ENCODE data around the gene NPR3. TPM values are rescaled to one million over a fixed set of nuclear protein-coding genes. Genes with fewer than 3 reads are reported as not detected.

NPR3 gene, protein sequence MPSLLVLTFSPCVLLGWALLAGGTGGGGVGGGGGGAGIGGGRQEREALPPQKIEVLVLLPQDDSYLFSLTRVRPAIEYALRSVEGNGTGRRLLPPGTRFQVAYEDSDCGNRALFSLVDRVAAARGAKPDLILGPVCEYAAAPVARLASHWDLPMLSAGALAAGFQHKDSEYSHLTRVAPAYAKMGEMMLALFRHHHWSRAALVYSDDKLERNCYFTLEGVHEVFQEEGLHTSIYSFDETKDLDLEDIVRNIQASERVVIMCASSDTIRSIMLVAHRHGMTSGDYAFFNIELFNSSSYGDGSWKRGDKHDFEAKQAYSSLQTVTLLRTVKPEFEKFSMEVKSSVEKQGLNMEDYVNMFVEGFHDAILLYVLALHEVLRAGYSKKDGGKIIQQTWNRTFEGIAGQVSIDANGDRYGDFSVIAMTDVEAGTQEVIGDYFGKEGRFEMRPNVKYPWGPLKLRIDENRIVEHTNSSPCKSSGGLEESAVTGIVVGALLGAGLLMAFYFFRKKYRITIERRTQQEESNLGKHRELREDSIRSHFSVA
- total RNA-seq, result not detected

DNA sequence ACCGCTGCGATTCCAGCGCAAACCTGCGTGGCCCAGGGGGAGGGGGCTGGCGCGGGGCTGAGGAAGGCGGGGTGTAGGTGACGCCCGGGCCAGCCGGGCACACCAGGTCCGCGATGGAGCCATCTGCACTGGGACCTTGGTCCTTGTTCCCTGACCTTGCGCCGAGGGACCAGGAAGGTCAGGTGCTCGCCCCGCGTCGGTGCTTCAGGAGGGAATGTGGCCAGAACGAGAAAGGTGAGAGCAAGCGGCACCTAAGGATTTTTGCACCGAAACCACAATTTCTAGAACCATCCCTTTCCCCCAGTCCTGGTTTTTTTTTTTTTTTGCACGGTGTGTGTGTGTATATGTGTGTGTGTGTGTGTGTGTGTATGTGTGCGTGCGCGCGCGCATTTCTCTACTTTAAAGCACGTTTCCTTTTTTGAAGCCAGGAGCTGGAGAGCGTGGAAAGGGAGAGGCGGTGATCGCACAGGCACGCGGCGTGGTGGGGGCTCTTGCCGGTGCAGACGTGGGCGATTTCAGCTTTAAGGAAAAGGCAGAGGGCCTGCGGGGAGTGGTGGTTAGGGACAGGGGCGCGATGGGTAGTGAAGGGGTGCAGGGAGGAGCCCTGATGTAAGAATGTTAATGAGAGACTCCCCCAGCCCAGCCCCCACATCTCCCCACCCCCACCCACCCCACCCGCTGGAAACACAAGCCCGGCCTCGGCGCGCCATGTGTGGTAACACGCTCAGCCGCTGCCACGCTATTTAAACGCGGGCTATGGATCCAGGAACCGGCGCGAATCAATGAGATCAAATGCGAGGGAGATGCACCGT, at the start of gene NPR3:
Gene NPR3, plus strand, starts transcription at position 772 of the 812 bp plus-strand sequence. CDS start 456 bp downstream, outside the sequence.
- no peak for DNase-seq

DNA sequence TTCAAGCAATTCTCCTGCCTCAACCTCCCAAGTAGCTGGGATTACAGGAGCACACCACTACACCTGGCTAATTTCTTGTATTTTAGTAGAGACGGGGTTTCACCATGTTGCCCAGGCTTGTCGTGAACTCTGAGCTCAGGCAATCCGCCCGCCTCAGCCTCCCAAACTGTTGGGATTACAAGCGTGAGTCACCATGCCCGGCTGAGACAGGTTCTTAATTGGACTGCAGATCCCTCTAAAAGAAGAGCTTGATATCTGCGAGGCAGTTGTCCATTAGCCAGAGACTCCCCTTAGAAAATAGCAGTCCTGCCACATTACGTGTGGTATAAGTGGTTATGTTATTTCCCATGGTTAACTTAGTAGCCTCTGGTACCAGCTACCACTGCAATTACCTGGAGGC, 46.6 kb upstream of the NPR3 start:
- DNase-seq, result no peak

DNA sequence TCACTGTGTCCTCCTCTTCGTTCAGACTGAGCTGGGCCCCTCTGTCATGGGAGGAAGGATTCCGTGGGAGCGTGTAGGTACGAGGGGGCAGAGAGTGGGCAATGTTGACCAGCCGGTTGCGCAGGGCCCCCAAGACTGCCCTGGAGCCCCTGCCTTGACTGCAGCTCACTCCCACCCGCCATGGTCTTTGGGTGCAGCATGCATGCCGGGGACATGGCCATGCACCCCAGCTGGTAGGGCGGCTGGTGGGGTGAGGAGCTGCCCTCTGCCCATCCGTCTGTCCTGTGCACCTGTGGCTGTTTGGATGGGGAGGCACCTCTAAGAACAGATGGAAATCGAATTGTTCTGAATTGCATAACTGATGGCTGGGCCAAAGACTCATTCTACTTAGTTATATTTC, 42.6 kb upstream of the NPR3 start:
- DNase-seq, result no peak

- DNase-seq, result no peak
Observed at GRCh38 chr5:32673272-32673671, 37.8 kb upstream of the NPR3 start.

DNA sequence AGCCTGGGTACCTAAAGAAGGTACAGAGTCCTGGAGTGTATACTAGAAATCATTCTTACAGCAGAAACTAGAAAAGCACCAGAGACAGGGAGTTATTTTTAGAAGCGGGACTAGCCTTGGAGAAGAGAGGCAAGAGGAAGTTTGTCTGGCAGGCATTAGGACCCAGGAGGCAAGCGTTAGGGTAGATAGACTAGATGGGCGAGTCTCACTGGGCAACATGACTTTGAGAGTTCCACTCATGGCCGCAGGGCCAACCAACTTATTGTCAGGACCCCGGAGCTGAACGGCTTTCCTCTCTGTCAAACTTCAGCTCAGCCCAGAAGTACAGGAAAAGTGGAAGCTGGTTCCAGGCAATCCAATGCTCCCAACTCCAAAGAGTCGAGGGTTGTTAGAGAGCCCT, 34.1 kb upstream of the NPR3 start:
- no peak for DNase-seq

- no peak for DNase-seq
Observed at GRCh38 chr5:32678472-32678871, 32.6 kb upstream of the NPR3 start.

- no peak for DNase-seq
Observed at GRCh38 chr5:32679218-32679617, 31.9 kb upstream of the NPR3 start.

GRCh38 chr5:32680183-32680582, 30.9 kb upstream of the NPR3 start:
- no peak for DNase-seq

DNA sequence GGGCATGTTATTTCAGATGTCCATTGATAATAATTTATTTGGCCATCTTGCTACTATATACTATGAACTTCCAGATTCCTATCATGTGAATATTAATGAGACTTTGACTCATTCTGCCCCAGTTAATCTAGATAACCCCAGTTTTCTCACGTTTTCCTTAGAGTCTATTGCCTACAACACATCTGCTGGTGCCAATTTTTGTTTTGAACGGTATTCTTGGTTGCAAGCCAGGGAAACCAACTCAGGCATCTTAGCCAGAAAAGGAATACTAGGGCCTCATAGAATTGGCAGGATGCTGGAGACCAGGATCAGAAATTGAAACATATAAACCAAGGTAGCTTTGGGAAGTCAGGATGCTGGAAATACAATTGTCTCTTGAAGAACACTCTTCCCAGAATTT, 28.0 kb upstream of the NPR3 start:
- DNase-seq, result no peak

DNA sequence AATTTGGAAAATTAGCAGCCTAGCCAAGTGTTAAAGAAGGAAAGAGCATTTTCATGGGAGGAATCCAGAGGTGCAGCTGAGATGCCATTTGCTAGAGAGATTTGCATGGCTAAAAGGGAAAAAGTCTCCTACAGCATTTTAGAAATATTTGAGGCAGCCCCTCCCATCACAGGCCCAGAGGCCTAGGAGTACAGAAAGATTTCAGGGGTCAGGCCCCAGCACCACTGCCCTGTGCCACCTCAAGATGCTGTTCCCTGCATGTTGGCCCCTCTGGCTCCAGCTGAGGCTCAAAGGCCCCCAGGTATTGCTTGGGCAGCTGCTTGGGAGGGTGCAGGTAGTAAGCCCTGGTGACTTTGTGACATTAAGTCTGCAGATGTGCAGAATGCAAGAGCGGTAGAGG, 26.9 kb upstream of the NPR3 start:
- DNase-seq, result no peak

DNA sequence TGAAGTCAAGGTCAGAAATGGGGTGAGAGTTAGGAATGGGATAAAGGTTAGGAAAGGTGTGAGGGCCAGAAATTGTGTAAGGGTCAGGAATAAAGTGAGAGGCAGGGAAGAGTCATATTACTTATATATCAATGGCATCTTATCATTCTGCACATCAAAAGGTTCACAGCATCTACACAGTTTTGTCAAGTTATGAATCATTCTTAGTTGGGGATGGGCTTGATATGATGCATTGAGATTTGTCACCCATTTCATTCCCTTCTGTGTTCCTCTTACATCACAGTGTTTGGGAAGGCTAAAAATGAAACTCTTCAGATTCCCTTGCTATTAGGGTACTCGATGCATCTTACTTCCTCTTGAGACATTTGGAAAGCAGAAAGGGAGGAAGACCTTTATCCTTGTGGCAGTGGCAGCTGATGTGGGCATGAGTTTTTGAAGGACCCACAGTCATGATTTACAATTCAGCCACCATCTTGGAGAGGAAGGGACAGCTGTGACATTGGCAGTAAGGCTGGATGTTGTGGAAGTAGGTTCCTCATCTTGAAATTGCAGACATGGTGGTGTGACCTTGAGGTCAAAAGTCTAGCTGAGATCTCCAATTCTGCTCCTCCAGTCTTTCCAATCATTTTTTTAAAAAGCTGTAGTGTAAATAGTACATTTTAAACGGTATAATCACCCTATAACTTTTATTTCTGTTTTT, 24.2 kb upstream of the NPR3 start:
- DNase-seq, result no peak

DNA sequence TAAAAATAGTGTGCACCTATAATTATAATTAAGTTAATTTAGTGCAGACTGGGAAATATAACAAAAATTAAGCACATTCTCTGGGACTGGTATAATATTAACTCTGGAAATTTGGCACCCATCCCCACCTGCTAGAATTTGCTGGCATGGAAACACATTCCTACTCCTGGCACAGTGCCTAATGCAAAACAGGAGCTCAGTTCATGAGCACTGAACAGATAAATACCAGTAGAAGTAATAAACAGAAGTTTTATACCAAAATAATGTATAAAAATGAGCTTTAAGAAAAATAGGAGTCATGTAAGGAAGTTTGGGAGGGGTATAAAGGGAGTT, 23.7 kb upstream of the NPR3 start:
- no peak for DNase-seq

GRCh38 chr5:32690153-32690552, 21.0 kb upstream of the NPR3 start:
- DNase-seq, result no peak

GRCh38 chr5:32690666-32691065, 20.5 kb upstream of the NPR3 start:
- DNase-seq, result no peak

DNA sequence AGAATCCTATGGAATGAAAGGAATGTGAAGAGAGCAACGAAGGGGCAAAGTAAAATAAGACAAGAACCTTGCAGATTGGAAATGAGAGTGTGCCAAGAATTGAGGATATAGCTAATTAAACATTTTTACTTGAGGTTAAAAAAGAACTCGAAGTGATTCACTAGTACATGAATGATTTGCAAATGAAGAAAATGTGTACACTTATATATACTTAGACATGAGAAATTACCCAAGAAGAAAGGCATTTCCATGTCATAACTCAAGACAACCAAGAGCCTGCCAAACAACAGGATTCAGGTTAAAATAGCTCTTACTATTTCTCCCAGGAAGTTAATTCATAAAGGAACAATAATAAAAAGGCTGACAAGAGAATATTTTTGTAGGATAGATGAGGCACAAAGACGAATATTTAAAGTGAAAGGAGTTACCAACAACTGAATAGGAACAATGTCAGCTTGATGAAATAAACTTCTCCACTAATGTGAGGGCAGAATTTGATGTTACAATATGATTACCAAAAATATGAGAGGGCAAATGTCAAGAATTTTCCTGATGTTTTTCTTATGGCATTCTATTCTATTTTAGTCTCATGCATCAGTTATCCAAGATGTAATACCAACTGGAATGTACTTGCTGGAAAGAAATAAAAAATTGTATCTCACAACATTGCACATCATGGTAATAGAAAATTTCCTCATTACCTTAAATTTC, 18.9 kb upstream of the NPR3 start:
- DNase-seq, result no peak

DNA sequence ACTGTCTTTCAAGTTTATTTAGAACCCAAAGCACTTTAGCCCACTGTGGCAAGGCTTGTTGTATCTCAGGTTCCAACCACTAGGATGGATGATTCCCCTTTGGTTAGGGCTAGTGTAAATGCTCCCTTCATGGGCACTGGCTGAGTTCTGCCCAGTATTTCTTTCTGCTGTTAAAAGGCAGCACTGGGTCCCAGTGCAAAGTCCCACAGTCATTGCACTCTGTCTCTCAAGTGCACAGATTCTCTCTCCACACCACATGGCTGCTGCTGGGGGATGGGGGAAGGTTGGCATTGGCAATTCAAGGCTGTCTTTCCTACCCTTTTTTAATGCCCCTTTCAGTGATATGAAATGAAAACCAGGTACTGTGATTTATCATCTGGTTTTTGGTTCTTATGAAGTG, 7.2 kb upstream of the NPR3 start:
- DNase-seq, result no peak

- DNase-seq, result no peak
Observed at GRCh38 chr5:32707418-32707997, 3.6 kb upstream of the NPR3 start.

GRCh38 chr5:32708949-32709348, 2.2 kb upstream of the NPR3 start:
- DNase-seq, result no peak

- no peak for DNase-seq
Observed at GRCh38 chr5:32709750-32710549, 1.2 kb upstream of the NPR3 start.

- DNase-seq, result no peak
Observed at GRCh38 chr5:32711362-32711680, 200 bp downstream of the NPR3 start.

DNA sequence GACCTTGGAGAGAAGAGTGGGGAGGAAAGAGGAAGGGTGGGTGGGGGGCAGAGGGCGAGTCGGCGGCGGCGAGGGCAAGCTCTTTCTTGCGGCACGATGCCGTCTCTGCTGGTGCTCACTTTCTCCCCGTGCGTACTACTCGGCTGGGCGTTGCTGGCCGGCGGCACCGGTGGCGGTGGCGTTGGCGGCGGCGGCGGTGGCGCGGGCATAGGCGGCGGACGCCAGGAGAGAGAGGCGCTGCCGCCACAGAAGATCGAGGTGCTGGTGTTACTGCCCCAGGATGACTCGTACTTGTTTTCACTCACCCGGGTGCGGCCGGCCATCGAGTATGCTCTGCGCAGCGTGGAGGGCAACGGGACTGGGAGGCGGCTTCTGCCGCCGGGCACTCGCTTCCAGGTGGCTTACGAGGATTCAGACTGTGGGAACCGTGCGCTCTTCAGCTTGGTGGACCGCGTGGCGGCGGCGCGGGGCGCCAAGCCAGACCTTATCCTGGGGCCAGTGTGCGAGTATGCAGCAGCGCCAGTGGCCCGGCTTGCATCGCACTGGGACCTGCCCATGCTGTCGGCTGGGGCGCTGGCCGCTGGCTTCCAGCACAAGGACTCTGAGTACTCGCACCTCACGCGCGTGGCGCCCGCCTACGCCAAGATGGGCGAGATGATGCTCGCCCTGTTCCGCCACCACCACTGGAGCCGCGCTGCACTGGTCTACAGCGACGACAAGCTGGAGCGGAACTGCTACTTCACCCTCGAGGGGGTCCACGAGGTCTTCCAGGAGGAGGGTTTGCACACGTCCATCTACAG, 760 bp downstream of the NPR3 start:
- no peak for DNase-seq
